Effector CD8-positive, alpha-beta T cell (primary cell): ENCODE data around the gene SDK1.

Source experiments
- DNase-seq: peaks from one replicate; lab custom pipeline; 2025; lab: John Stamatoyannopoulos, UW

Gene SDK1

DNA sequence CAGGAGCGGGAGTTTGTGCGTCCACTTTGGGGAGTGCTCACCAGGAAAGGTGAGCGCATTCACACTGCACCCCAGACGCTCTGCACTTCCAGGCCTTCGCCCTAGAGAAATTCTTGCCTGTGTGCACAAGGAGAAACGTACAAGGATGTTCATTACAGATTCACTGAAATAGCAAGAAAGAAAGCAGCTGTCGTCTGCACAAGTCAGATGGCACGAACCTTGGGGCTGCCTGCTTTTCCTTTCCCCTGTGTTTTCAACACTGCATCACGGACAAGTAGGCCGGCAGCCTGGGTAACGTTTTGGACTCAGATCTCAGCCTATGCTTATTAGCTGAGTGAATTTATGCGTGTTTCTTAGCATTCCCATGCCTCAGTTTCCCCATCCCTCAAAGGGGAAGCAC, 834.2 kb downstream of the SDK1 start:
- DNase-seq = no peak

DNA sequence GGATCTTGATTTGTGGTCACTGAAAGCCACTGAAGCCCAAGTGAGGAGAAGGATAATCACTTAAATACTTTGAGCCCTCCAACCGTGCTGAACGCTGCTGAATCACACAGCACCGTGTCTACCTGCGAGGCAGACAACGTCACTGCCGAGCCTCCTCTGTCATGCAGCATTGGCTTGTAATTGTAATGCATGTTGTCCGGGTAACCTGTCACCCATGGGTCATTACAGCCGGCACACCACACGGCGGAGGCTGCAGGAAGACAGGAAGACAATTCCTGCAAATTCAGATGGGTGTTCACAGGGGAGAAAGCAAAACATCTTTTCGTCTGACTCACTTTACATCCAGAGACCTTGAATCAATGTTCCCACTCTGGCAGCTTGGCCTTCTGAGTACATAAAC, 835.0 kb downstream of the SDK1 start:
- DNase-seq = no peak

DNA sequence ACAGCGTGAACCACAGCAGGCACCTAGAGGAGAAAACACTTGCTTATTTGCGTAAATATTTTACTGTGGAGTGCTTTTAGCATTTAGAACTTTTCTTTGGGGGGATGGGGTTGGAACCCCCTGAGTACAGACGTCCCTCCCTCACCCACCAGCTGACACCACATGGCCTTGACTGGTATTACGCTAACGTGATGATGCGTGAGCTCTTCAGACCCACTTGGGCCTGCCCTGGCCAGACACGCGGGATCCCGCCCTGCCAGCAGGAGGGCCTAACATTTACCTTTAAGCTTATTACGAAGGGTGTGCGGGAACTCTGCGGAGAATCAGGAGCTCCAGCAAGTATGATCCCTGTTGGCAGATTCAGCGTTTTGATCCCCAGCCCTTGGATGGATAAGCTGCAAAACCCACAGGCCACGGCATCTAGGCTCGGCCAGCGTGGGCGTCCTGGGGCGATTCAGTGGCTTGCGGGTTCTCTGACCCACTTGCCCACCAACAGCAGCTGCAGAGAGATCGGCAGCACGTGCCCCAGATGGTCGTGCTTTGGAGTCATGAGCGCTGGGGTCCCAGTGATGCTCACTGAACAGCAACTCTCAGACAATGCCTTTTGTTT, 835.6 kb downstream of the SDK1 start:
- no peak for DNase-seq

DNA sequence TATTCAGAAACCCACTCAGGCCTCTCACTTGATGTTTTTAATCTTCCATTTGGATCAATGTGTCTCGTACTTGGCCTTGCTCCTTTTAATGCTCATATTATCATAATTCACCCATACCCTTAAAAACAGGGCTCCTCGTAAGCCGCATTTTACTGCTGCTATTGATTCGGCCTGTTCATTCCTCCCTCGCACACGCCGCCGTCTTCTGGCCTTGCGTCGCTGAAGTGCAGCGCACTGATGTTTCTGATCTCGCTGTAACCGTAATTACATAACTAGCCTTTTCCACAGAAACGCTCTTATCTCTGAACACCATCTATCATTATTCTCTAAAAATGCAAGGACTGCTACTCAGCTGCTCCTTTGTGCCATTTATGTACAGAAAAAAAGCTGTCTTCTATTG, 836.5 kb downstream of the SDK1 start:
- DNase-seq = no peak

DNA sequence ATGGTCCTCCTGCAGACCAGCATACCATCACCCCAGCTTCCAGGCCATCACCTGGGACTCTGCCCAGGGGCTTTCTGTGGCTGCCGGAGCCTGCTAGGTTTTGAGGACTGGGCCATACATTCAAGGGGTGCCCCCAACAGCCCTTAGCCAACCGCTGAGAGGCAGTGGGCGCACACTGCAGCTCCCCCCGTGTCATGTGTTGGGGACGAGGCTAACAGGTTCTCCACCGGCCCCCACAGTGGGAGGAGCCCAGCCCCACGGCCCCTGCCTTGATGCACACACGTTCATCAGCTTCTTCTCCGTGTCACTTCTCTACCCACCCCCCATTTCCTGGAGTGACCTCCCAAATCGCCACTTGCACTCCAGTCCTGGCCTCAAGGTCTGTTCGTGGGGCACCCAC, 837.8 kb downstream of the SDK1 start:
- no peak for DNase-seq

- no peak for DNase-seq
Observed at GRCh38 chr7:4139656-4140625, 838.9 kb downstream of the SDK1 start.

- DNase-seq = no peak
Observed at GRCh38 chr7:4140933-4141332, 839.9 kb downstream of the SDK1 start.

- no peak for DNase-seq
Observed at GRCh38 chr7:4143006-4143405, 842.0 kb downstream of the SDK1 start.

- DNase-seq = no peak
Observed at GRCh38 chr7:4143511-4144171, 842.6 kb downstream of the SDK1 start.

- no peak for DNase-seq
Observed at GRCh38 chr7:4144172-4144701, 843.2 kb downstream of the SDK1 start.

DNA sequence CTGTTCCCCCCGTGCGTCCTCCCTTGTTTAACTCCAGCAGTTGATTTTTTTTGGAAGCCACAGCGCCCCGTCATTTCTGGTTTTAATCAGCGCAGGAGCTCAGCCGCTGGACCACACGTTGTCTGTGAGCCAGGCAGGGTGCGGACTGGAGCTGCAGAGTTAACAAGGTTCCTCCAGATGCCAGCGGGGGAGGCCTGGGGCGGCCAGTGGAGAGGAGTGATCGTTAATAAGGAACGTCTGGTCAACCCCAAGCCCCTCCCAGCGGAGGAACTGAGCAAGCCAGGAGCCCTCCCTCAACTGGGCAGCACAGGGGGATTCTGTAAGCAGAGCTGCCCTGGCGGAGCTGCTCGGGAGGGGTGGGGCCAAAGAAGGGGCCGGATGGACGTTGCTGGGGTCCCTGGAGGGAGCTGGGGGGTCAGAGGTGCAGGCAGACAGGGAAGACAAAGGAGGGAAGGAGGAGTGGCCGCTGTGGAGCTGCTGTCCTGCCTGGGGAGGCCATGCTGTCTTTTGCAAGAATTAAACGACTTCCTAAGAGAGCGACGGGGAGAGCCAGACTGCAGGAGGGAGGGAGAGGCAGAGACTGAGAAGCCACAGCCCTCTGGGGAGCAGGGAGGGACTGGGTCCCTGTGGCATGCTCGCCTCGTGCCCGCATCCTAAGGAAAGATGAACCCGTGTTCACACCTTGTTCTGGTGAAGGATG, 843.9 kb downstream of the SDK1 start:
- no peak for DNase-seq

DNA sequence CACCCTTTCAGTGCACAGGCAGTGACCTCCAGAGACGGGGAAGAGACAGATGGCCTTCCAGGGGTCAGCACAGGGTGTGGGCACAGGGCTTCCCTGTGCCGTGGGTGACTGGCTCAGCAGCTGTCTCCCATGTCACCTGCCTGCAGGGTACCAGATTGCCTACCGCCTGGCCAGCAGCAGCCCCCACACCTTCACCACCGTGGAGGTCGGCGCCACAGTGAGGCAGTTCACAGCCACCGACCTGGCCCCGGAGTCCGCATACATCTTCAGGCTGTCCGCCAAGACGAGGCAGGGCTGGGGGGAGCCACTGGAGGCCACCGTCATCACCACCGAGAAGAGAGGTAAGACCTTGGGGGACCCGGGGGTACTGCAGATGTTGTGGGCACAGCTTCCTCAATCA, 844.5 kb downstream of the SDK1 start:
- no peak for DNase-seq

GRCh38 chr7:4147926-4148620, 847.0 kb downstream of the SDK1 start:
- DNase-seq = no peak

GRCh38 chr7:4149236-4149635, 848.2 kb downstream of the SDK1 start:
- no peak for DNase-seq

DNA sequence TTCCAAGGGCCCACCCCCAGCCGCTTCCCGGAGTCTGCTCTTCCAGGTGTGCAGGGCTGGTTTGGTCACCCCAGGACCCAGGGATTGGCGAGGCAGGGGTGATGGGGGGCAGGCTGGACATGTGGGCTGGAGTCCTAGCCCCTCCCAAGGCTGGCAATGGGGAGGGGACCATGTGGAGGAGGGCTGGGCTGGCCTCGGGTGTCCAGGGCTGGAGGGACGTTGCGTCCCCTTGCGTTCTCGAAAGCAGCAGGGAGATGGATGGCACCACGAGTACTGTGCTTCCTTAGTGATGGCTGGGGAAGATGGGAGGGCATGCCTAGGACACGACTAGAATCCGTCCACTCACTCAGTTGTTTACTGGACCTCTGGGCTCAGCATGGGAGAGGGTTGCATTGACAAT, 848.6 kb downstream of the SDK1 start:
- DNase-seq = no peak

DNA sequence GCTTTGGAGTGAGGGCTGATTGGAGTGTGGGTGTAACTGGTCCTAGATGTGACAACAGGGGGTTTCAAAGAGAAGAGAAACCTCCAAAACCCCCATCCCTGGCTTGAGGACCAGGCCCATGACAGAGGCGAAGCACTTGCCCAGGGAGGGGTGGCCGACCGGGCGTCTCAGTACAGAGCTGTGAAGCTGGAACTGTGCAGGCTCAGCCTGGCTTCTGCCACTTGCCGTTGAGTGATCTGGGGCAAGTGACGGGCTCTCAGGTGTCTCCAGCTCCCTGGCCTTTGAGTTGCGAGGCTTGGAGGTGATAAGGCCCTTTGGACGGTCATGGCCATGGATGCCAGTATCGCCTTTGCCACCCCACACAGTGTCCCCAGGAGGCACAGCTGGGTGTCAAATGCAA, 849.7 kb downstream of the SDK1 start:
- DNase-seq = no peak

- DNase-seq = no peak
Observed at GRCh38 chr7:4151524-4151923, 850.5 kb downstream of the SDK1 start.

DNA sequence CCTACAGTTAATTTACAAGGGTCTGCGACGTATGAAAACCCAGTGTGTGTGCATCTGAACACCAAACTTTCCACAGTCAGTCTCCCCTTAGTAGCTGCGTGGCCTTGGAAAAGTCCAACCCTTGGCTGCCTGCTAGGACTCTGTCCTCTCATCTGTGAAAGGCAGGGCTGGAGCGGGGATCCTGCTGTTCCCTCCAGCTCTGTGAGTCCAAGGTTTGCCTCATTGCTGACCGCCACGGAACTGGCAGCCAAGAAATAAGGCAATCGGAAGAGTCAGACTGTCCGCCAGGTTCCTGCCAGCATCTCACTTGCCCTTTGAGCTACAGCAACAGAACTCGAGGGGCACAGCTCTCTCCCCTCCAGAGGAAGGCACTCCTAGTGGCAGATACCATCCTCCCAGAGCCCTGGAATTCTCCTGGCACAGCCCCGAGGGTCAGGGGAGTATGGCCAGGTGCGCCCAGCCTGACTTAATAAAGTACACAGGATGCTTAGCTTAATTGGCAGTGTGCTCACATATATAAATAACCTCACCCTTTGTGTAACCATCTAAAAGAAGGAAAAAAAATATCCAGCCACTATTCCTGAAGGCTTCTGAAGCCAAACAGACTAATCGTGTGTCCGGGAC, 851.0 kb downstream of the SDK1 start:
- no peak for DNase-seq

- no peak for DNase-seq
Observed at GRCh38 chr7:4154882-4155535, 854.0 kb downstream of the SDK1 start.

DNA sequence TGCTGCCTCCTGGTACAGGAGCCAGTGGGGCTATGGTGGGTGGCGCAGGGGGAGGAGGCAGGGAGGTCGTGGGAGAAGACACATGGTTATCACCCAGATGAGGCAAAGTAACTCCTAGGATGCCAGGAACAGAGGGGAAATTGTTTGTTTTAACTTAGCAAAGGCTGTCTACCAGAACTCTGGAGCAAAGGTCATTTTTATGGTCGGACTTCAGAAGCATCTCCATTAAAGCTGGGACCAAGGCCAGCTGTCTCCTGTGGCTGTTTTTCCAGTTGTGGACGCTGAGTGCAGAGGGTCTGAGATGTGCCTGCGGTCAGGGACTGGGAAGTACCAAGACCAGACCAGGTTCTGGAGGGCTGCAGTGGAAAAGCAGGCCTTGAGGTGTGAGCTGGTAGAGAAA, 855.1 kb downstream of the SDK1 start:
- DNase-seq = no peak
